ENCODE results near the gene C4A.
"Not testable (repeated sequence)": the region's sequence is repeated elsewhere in the genome, so short reads cannot be mapped to it uniquely, and the experiment has no call there.

The C4A gene

DNA sequence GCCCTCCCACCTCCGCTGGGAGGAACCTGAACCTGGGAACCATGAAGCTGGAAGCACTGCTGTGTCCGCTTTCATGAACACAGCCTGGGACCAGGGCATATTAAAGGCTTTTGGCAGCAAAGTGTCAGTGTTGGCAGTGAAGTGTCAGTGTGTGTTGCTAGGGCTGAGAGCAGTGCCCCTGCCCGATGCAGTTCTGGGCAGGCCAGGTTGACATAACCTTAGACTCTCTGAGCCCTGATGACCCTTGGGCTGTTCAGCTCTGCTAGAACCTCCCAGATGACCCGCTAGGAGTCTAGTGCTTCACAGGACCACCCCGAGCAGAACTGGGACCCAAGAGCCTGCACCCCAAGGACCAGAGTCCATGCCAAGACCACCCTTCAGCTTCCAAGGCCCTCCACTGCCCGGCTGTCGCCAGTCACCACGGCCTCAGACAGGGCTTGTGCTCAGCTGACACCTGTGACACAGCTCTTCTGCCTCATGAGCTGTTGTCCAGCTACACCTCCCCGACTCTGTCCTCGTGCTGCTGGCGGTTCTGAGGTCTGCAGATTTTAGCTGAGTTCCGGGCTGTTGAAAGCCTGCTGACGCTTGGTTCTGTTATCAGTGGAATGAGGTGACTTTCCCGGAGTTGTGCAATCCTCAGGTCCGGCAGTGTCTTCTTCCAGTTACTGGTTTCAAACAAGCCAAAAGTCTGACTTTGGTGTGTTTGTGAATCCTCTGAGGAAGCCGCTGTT, 53.6 kb downstream of the C4A start:
- not testable (repeated sequence) for DNase-seq (ENCODE audit: low read depth in 2 of 2); H3K4me3 ChIP-seq (replicated peaks in 1 of 2; ENCODE audit: low read depth in 2 of 2, low read length in 2 of 2)

DNA sequence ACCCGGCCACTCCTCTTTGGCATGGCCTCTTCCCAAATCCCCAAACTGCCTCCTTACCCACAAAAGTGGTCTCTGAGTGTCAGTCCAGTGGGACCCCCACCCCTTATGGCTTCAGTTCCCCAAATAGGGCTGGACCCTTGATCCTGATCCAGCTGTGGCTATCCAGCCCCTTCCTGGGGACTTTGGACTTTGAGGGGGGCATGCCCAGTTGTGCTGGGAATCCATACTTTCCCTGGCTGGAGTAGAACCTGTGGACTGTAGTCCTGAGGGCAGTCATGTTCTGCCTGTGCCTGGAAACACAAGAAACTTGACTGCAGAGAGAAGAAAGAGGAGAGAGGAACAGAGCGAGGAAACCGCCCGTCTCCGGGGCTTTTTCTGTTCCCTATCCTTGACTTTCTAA, 55.3 kb downstream of the C4A start:
- H3K4me3 ChIP-seq (replicated peaks in 1 of 2; ENCODE audit: low read depth in 2 of 2, low read length in 2 of 2); DNase-seq (ENCODE audit: low read depth in 2 of 2): not testable (repeated sequence)

DNA sequence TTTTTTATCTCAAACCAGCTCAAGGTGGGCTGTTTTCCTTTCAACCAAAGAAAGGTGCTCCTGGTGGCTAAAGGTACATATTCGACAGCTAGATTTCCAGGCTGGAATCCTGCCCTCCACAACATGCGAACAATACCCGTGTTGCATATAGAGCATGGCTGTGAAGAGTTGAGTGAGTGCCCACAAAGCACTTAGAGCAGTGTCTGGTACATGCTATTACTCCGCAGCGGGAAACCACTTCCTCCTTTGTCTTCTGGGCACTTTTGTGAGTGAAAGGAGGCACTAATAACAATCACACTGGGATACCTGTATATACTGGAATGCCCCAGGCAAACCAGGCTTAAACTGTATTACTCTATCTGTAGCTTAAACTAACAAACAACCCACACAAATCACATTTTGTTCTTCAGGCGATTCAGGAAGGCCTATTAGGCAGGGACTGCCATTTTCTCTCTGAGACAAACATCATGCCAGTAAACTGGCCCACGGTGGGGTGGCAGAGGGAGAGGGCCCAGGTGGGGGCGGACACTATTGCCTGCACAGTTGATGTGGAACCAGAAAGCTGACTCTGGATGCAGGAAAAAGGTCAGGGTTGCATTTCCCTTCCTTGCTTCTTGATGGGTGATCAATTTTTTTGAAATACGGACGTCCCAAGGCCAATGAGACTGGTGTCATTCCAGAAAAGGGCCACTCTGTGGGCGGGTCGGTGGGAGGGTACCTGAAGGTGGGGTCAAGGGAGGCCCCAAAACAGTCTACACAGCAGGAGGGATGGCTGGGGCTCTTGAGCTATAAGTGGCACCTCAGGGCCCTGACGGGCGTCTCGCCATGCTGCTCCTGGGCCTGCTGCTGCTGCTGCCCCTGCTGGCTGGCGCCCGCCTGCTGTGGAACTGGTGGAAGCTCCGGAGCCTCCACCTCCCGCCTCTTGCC, 56.0 kb downstream of the C4A start, which contains the start of gene CYP21A2:
Gene CYP21A2, plus strand, starts transcription at position 818 of the 927 bp plus-strand sequence. Its CDS starts 8 bp downstream, at position 826.
- DNase-seq (ENCODE audit: low read depth in 2 of 2); H3K4me3 ChIP-seq (replicated peaks in 1 of 2; ENCODE audit: low read depth in 2 of 2, low read length in 2 of 2): not testable (repeated sequence)

DNA sequence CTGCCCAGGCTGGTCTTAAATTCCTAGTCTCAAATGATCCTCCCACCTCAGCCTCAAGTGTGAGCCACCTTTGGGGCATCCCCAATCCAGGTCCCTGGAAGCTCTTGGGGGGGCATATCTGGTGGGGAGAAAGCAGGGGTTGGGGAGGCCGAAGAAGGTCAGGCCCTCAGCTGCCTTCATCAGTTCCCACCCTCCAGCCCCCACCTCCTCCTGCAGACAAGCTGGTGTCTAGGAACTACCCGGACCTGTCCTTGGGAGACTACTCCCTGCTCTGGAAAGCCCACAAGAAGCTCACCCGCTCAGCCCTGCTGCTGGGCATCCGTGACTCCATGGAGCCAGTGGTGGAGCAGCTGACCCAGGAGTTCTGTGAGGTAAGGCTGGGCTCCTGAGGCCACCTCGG, 57.0 kb downstream of the C4A start:
- H3K4me3 ChIP-seq (replicated peaks in 1 of 2; ENCODE audit: low read depth in 2 of 2, low read length in 2 of 2); DNase-seq (ENCODE audit: low read depth in 2 of 2): not testable (repeated sequence)

DNA sequence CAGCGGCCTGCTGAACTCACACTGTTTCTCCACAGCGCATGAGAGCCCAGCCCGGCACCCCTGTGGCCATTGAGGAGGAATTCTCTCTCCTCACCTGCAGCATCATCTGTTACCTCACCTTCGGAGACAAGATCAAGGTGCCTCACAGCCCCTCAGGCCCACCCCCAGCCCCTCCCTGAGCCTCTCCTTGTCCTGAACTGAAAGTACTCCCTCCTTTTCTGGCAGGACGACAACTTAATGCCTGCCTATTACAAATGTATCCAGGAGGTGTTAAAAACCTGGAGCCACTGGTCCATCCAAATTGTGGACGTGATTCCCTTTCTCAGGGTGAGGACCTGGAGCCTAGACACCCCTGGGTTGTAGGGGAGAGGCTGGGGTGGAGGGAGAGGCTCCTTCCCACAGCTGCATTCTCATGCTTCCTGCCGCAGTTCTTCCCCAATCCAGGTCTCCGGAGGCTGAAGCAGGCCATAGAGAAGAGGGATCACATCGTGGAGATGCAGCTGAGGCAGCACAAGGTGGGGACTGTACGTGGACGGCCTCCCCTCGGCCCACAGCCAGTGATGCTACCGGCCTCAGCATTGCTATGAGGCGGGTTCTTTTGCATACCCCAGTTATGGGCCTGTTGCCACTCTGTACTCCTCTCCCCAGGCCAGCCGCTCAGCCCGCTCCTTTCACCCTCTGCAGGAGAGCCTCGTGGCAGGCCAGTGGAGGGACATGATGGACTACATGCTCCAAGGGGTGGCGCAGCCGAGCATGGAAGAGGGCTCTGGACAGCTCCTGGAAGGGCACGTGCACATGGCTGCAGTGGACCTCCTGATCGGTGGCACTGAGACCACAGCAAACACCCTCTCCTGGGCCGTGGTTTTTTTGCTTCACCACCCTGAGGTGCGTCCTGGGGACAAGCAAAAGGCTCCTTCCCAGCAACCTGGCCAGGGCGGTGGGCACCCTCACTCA, 57.7 kb downstream of the C4A start:
- not testable (repeated sequence) for H3K4me3 ChIP-seq (replicated peaks in 1 of 2; ENCODE audit: low read depth in 2 of 2, low read length in 2 of 2); DNase-seq (ENCODE audit: low read depth in 2 of 2)

DNA sequence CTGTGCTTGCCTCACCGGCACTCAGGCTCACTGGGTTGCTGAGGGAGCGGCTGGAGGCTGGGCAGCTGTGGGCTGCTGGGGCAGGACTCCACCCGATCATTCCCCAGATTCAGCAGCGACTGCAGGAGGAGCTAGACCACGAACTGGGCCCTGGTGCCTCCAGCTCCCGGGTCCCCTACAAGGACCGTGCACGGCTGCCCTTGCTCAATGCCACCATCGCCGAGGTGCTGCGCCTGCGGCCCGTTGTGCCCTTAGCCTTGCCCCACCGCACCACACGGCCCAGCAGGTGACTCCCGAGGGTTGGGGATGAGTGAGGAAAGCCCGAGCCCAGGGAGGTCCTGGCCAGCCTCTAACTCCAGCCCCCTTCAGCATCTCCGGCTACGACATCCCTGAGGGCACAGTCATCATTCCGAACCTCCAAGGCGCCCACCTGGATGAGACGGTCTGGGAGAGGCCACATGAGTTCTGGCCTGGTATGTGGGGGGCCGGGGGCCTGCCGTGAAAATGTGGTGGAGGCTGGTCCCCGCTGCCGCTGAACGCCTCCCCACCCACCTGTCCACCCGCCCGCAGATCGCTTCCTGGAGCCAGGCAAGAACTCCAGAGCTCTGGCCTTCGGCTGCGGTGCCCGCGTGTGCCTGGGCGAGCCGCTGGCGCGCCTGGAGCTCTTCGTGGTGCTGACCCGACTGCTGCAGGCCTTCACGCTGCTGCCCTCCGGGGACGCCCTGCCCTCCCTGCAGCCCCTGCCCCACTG, 58.6 kb downstream of the C4A start:
- H3K4me3 ChIP-seq (replicated peaks in 1 of 2; ENCODE audit: low read depth in 2 of 2, low read length in 2 of 2); DNase-seq (ENCODE audit: low read depth in 2 of 2): not testable (repeated sequence)

DNA sequence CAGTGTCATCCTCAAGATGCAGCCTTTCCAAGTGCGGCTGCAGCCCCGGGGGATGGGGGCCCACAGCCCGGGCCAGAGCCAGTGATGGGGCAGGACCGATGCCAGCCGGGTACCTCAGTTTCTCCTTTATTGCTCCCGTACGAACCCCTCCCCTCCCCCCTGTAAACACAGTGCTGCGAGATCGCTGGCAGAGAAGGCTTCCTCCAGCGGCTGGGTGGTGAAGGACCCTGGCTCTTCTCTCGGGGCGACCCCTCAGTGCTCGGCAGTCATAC, 59.1 kb downstream of the C4A start:
- DNase-seq (ENCODE audit: low read depth in 2 of 2); H3K4me3 ChIP-seq (replicated peaks in 1 of 2; ENCODE audit: low read depth in 2 of 2, low read length in 2 of 2): not testable (repeated sequence)

DNA sequence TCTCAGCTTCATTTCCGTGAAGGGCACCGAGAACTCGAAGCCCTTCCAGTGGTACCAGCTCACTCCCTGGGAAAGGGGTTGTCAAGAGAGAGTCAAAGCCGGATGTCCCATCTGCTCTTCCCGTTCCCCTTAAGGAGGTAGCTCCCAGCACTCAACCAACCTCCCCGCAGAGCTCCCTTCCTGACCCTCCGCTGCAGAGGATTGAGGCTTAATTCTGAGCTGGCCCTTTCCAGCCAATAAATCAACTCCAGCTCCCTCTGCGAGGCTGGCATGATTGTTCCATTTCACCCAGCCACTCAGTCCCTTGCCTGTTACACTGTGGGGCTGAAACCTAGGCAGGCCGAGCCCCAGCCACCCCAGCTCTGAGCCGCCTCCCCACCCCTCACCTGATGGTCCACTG, 59.5 kb downstream of the C4A start:
- not testable (repeated sequence) for DNase-seq (ENCODE audit: low read depth in 2 of 2); H3K4me3 ChIP-seq (replicated peaks in 1 of 2; ENCODE audit: low read depth in 2 of 2, low read length in 2 of 2)

DNA sequence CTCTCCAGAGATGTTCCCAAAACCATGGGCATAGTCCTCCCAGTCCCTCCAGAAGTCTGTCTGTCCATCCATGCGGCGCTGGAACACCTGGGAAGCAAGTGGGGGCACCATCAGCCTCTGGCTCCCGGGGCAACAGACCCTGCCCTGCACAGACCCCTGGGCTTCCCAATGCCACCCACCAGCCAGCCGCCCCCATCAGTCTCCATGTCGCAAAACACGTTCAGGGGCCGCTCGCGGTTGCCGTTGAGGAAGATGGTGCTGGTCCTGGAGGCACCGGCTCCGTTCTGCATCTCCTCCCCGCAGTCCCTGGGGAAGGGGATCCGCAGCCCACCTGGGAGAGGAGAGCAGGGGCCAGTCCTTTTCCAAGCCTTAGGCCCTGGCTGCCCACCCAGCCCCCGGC, 60.4 kb downstream of the C4A start:
- not testable (repeated sequence) for DNase-seq (ENCODE audit: low read depth in 2 of 2); H3K4me3 ChIP-seq (replicated peaks in 1 of 2; ENCODE audit: low read depth in 2 of 2, low read length in 2 of 2)

DNA sequence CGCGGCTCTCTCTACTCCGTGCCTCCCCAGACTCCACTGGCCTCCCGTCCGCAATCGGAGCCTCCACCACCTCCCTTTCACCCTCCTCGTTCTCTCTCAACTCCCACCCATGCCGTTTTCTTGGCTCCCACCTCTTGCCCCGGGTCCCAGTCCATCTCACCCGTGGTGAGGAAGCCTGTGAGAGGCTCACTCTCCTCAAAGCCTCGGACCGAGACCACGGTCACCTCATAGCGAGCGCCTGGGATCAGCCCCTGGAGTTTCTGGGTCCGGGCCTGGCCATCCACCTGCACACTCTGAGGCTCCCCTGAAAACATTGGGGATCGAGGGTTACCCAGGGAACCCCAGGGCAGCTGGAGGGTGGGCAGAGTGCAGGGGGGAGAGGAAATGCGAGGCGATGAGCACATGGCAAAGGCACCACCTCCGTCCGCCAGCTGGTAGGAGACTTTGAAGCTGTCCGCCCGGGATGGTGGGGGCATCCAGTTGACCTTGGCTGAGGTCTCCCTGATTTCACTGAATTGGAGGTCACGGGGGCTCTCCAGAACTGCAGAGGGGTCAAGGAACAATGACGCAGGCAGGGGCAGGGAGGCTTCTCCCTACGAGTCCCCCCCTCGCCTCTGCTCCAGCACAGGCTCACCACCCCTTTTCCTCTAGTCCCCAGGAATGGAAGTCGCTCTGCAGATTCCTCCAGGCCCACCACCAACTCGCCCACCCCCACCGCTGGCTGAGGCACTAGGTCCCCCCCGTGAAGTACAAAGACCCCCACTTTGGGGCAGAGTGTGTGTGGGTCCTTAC, 61.9 kb downstream of the C4A start:
- not testable (repeated sequence) for H3K4me3 ChIP-seq (replicated peaks in 1 of 2; ENCODE audit: low read depth in 2 of 2, low read length in 2 of 2); DNase-seq (ENCODE audit: low read depth in 2 of 2)

DNA sequence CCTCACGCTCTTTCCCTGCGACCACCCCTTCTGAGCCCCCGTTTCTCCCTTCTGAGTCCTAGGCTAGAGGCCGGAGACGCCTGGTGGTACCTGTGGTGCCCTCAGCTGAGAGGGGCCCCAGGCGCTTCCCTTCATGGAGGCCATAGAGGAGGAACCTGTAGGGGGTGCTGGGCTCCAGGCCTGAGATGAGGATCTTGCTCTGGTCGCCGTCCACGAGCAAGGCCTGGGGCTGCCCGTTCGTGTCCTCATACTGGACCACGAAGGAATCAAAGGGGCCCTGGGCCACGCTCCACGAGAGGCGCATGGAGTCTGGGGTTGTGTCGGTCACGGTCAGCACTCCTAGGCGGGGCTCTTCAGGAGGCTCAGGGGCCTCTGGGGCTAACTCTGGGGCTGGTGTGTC, 63.1 kb downstream of the C4A start:
- H3K4me3 ChIP-seq (replicated peaks in 1 of 2; ENCODE audit: low read depth in 2 of 2, low read length in 2 of 2); DNase-seq (ENCODE audit: low read depth in 2 of 2): not testable (repeated sequence)
